Measurements from ENCODE around the gene ENOX1.
A peak's percentile ranks its signal among the peaks of the same experiment; 100 is the strongest.

ENOX1 gene

GRCh38 chr13:43786766-43787517 is at the start of gene ENOX1:
Gene ENOX1 (minus strand): TSS chr13:43786972.
- Histone ChIP-seq H3K36me3 (ENCODE audit: control insufficient read depth in 2 of 2, insufficient read depth in 1 of 2, low read length in 2 of 2) (no peaks in the 10 kb centered on the region), H3K4me3 (ENCODE audit: low read depth, low read length) (peak within 1 kb of the TSS; percentile 55), H3K27ac (ENCODE audit: extremely low read depth, low read depth, low read length) (peak within 1 kb of the TSS; percentile 79; the same call in 1 of the 2 replicates), H3K9me3 (ENCODE audit: control insufficient read depth, insufficient read depth, low read depth, low read length) (no peaks in the 10 kb centered on the region), H3K4me1 (ENCODE audit: control insufficient read depth, insufficient read depth, low read length) (peaks cover 10% of the 10 kb centered on the region)
- ChIA-PET POLR2A (interaction anchor here (0.6 kb wide), 1 partner anchor 128 kb away, joined by 3 read pairs; no protein-coding TSS in a partner anchor), CTCF (interaction anchor here (0.5 kb wide), 1 partner anchor 46 kb away, joined by 3 read pairs; no protein-coding TSS in a partner anchor)
- TF ChIP-seq ZNF600 (tag by site-specific recombination; IDR thresholded peaks at IDR 0.05) (peak; percentile 53), ZNF223 (tag by site-specific recombination; IDR thresholded peaks at IDR 0.05) (no peak), ZNF843 (tag by site-specific recombination; IDR thresholded peaks at IDR 0.05) (no peak), ZBTB48 (tag by site-specific recombination; IDR thresholded peaks at IDR 0.05) (peak; percentile 98), ZNF449 (tag by site-specific recombination; IDR thresholded peaks at IDR 0.05) (no peak), ZNF169 (tag by site-specific recombination; IDR thresholded peaks at IDR 0.05) (no peak), ZNF18 (tag by site-specific recombination; IDR thresholded peaks at IDR 0.05) (peak; percentile 38; the same call in 1 of the 2 replicates), CTCF (tag by site-specific recombination; IDR thresholded peaks at IDR 0.05) (peak; percentile 79; the same call in 1 of the 2 replicates), ZNF394 (tag by site-specific recombination; IDR thresholded peaks at IDR 0.05; ENCODE audit: borderline replicate concordance) (peak; percentile 84), GLIS2 (tag by site-specific recombination; IDR thresholded peaks at IDR 0.05) (no peak), ZNF596 (tag by site-specific recombination; IDR thresholded peaks at IDR 0.05) (peak; percentile 39), ZNF670 (tag by site-specific recombination; IDR thresholded peaks at IDR 0.05; ENCODE audit: low read depth) (no peak), PRDM10 (tag by site-specific recombination; IDR thresholded peaks at IDR 0.05) (peak; percentile 66), ZNF292 (tag by site-specific recombination; IDR thresholded peaks at IDR 0.05; ENCODE audit: borderline replicate concordance, low read depth) (no peak), ZNF202 (tag by site-specific recombination; IDR thresholded peaks at IDR 0.05; ENCODE audit: borderline replicate concordance) (peak; percentile 13; the same call in 1 of the 2 replicates), ZIC2 (tag by site-specific recombination; IDR thresholded peaks at IDR 0.05) (peak; percentile 63), ZNF398 (tag by site-specific recombination; IDR thresholded peaks at IDR 0.05) (peak; percentile 78), ZSCAN30 (tag by site-specific recombination; IDR thresholded peaks at IDR 0.05) (peak; percentile 60; the same call in 1 of the 2 replicates), INSM2 (tag by site-specific recombination; IDR thresholded peaks at IDR 0.05) (0 out of 2 replicates have a peak, but pooled peaks have one; percentile 21), ZNF645 (tag by site-specific recombination; IDR thresholded peaks at IDR 0.05) (no peak), ZNF76 (tag by site-specific recombination; IDR thresholded peaks at IDR 0.05; ENCODE audit: borderline replicate concordance, low read depth) (peak; percentile 51; the same call in 1 of the 2 replicates), ZNF10 (tag by site-specific recombination; IDR thresholded peaks at IDR 0.05) (0 out of 2 replicates have a peak, but pooled peaks have one; percentile 15), WT1 (tag by site-specific recombination; IDR thresholded peaks at IDR 0.05) (no peak)

Measured in HEK293 (cell line).